ELR (cell line): ENCODE data around the gene NIT2.
A peak's percentile ranks its signal among the peaks of the same experiment; 100 is the strongest.

Experiments
- DNase-seq: peaks from one replicate; pipeline ENCODE4 v3.0.0-alpha.2; 2015; ENCODE audit warnings: low read depth

The NIT2 gene

DNA sequence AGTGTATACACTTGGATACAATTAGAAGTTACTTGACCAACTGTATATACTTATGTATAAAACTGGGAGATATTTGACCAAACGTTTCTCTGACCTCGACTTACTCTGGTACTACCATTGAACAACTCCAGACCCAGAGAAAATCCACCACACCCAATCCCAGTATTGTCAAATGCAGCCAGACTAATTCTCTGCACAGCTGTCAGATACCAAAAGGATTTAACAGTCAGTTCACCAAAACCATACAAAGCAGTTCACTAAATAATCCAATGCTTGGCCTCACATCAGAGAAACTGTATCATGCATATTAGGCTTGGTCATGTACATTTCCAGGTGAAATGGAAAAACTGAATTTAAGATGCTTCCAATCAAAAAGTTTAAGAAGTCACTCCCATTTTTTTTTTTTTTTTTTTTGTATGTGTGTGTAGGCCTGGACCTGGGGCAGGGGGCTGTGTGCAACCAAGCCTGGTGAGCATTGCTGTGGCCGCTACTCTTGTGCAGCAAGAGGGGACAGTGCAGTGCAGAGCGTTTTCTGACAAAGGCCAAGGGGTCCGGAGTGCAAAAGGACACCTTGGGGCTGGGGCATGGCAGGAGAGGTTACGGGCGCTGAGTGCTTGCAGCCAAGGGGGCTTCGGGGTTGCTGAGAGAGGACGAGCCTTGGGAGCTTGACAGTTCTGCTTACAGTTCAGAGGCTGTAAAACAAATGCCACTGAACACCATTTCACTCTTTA is 64.9 kb downstream of the NIT2 start:
- no peak for DNase-seq

DNA sequence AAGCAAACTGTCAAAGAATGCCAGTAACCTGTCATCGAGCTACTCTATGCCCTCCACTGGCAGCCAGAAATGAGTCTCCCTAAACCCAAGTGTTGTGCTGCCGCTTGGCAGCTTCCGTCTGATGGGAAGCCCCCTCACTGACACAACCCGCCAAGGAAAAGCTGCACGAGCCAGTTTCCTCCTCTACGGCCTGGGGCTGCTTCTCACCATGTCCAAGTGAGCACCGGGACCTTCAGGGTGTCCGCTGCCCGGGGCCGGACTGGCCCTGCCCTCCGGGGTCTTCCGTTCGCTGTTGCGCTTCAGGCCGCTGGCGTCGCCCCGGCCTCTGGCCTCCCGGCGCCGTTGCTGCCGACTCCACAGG is 65.8 kb downstream of the NIT2 start:
- DNase-seq: peak; percentile 50

DNA sequence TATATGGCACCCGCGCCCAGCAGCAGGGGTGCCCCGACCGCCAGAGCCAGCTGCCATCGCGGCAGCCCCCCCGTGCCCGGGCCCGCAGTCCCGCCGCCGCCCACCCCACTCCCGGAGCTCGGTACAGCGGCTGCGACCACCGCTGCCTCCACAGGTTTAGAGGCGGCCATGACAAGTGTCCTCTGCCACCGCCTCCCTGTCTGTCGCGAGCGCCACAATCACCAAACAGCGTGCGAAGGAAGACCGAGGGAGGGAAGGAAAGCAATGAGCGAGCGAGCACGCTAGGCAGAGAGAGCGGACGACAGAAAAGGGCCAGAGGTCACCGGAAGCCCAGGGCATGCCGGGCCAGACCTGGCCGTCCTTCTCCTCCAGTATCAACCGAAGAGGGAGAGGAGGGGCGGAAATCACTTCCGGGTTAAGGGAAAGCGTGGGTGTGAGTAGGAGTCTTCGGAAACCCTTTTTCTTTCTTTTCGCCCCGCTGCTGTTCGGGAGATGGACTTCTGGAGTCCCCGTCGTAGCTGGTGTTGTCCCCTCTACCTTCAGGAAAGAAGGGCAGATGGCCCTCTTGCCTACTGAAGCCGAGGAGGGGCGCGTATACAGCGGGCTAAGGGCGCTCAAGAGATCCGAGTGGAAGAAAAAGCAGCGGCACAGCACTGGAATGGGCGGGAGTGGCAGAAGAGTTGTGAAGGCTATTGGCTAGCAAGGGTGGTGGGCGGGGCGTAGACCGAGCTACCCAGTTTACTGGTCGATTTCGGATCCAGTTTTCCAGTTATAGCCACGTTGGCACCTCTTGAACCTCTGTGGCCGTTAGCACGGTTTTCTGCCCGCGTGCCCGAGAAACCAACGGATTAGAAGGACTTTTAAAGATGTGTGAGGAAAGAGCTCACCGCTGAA is 66.5 kb downstream of the NIT2 start, which contains the start of the genes LNP1 and TOMM70:
Gene LNP1, plus strand, starts transcription at position 760 of the 894 bp plus-strand sequence. CDS start 28,191 bp downstream, outside the sequence.
Gene TOMM70, minus strand, starts transcription at position 310 of the 894 bp plus-strand sequence. Its CDS starts 140 bp downstream, at position 170.
- DNase-seq: peak; percentile 98

DNA sequence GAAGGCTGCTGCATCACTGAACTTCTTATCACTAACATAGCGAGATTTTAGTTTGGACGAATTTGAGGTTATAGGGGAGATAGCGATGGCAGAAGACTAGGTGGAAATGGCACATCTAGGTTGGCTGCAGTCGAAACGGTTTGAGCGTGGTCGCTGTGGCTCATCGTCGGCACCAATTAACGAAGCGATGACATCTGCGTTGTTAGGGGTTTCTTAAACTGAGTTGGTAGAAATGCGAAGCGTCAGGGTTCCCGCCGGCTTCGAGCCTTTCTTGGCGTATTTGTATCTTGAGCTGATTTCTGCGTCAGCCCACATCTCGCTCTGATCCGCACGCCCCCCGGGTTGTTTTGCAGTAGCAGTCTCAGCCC is 67.1 kb downstream of the NIT2 start:
- peak; percentile 72 for DNase-seq

DNA sequence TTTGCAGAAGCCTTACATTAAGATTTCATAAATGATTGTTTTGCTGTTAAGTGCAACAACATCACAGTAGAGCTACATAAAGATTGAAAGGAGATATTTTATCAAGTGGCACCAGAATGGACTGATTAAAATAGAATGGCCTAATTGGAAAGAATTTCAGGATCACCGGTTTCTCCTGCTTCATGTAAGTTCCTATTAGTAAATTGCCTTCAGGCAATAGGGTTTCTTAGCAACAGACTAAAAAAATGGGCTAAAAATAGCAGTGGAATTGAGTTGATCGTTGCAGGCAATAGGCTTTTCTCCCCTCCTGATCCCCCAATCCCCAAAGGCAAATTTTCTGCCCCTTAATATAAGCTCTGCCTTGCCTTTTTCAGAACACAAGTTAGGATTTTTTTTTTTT is 67.7 kb downstream of the NIT2 start:
- peak; percentile 72 for DNase-seq

DNA sequence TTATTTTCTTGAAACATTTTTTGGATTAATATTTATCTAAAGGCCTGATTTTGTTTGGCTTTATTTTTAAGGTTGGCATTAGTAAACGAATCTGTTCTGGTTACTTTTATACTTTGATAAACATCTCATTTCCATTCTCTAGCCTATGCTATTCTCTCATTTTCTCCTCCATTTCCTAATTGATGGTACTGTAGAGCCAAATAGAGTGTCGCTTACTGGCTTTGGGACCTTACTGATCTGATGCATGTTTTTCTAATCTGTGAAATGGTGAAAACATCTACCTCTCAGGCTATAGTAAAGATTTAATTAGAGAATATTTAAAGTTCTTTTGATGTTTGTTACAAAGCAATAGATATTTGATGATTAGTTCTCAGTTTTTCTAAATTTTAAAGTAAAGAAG is 68.3 kb downstream of the NIT2 start:
- DNase-seq: no peak

DNA sequence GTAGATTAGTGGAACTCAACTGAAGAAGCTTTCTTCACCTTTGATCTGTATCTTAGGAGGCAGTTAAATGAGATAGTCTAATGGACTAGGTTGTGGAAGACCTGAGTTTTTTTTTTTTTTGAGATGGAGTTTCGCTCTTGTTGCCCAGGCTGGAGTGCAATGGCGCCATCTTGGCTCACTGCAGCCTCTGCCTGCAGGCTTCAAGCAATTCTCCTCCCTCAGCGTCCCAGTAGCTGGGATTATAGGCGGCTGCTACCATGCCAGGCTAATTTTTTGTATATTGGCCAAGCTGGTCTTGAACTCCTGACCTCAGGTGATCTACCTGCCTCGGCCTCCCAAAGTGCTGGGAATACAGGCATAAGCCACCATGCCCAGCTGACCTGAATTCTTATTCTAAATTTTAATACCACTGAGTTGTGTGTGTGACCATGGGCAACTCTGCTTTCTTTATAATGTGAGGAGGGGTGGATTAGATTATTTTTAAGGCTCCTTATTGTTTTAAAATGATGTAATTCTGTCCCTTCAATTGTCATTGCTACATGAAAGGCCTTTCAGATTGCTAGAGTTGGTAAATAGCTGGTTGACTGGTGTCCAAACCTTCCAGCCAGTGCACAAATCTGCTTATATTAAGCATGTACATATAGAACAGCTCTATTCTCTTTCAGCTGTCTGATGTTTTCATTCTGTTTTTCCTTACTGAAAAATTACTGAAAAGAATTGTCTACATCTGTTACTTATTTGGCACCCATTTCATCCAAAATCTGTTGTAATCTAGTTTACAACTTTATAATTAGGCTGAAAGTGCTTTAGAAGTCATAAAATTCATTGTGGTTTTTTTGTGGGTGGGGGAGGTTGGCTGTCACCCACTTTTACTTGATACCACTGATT is 69.0 kb downstream of the NIT2 start:
- no peak for DNase-seq

DNA sequence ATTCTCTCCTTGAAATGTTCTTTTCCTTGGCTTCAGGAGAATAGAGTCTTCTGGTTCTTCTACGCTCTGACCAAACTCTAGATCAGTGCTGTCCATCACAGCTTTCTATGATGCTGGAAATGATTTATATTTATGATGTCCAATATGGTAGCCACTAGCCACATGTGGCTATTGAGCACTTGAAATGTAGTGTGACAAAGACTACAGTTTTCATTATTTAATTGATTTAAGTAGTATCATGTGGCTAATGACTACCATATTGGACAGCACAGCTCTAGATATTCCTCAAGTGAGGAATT is 69.6 kb downstream of the NIT2 start:
- DNase-seq: no peak

DNA sequence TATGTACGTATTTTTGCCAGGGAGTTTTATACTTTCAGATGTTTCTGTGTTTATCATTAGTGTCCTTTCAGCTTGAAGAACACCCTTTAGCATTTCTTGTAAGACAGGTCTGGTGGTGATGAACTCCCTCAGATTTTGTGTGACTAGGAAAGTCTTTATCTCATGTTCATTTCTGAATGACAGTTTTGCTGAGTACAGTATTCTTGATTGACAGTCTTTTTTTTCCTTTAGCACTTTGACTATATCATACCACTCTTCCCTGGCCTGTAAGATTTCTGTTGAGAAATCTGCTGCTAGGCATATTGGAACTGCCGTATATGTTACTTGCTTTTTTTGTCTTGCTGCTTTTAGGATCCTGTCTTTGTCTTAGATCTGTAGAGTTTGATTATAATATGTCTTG is 72.6 kb downstream of the NIT2 start:
- DNase-seq: no peak

DNA sequence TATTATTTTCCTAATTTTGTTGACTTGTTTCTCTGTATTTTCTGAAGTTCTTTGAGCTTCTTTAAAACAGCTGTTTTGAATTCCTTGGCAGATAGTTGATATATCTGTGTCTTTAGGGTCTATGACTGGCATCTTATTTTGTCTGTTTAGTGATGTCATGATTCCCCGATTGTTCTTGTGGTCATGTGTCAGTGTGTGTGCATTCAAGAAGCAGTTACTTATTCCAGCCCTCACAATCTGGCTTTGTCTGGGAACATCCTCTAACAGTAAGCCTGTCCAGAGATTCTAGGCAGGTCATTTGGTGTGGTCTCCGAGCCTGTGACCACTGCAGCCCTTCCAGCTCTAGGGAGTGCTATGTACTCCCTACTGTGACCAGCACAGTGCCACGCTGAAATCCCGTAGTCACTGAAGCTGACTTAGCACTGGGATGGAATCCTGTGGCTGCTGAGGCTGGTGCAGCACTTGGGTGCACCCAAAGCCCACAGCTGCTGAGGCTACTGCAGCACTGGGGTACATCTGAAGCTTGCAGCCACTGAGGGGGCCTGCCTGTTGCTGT is 73.5 kb downstream of the NIT2 start:
- DNase-seq: peak; percentile 13
